Left lung (tissue), 14 donors: ENCODE measurements around the gene STXBP4. TPM values are rescaled to one million over a fixed set of nuclear protein-coding genes. Genes with fewer than 3 reads are reported as not detected.
A peak's percentile ranks its signal among the peaks of the same experiment; 100 is the strongest.

ENCODE experiments used
- ATAC-seq: fragments of 200-7000 bp; cut with Tn5 transposase; one replicate; pipeline ENCODE4 v1.9.1; 2020; ENCODE audit warnings: moderate library complexity
- DNase-seq, 4 donors: peaks; one replicate each; pipeline ENCODE4 v3.0.0-alpha.2; 2013 to 2020
- H3K27ac ChIP-seq, 2 donors: fragments of 200-600 bp; sonication (generic) in 1 of 2; one replicate each; pipeline versions ENCODE4 v1.5.0 to v1.8.0; 2020 to 2021
- H3K27me3 ChIP-seq, 2 donors: fragments of 200-600 bp; sonication (generic) in 1 of 2; one replicate each; pipeline versions ENCODE4 v1.5.0 to v1.8.0; 2020 to 2021
- H3K36me3 ChIP-seq, 2 donors: fragments of 200-600 bp; sonication (generic) in 1 of 2; one replicate each; pipeline versions ENCODE4 v1.5.0 to v1.8.0; 2020 to 2021
- H3K4me1 ChIP-seq, 2 donors: fragments of 200-600 bp; one replicate each; pipeline ENCODE4 v1.8.0; 2021
- H3K4me3 ChIP-seq, 2 donors: fragments of 200-600 bp; sonication (generic) in 1 of 2; one replicate each; pipeline versions ENCODE4 v1.5.0 to v1.8.0; 2020 to 2021; ENCODE audit warnings: mild to moderate bottlenecking in 1 of 2
- H3K9me3 ChIP-seq, 2 donors: fragments of 200-600 bp; sonication (generic) in 1 of 2; one replicate each; pipeline versions ENCODE4 v1.5.0 to v1.8.0; 2020 to 2021
- CTCF ChIP-seq, 2 donors: fragments of 200-600 bp; sonication (generic) in 1 of 2; IDR thresholded peaks; one replicate each; pipeline versions ENCODE4 v1.5.0 to v1.8.0; 2021; ENCODE audit warnings: antibody characterized with exemption in 2 of 2
- intact Hi-C, 2 donors: fragments of 100-400 bp; cut with DNase I; formaldehyde crosslinking; loops; one replicate each; pipeline versions ENCODE4 v1.11.2 to v1.14.2; 2022
- long read RNA-seq, 12 donors: library from polyadenylated mRNA in 2 of 12; unstranded in 2 of 12; transcript quantifications; one replicate each; pipeline ENCODE4 v2.0.0 and lab custom pipeline, GENCODE V29; 2019 to 2026
- polyA plus RNA-seq, 6 donors: library from polyadenylated mRNA; unstranded; fragments of 120-200 nt; gene quantifications; one replicate each; pipeline ENCODE4 v1.2.1, GENCODE V29; 2013; ENCODE audit not compliant: insufficient read length in 6 of 6
- total RNA-seq, 2 donors: library from RNA; stranded (reverse); fragmentation: NEBNext Ultra II Directional; extraction: Animal tissue kit (Norgen Biotek cat#: 25700); gene quantifications; one replicate each; pipeline ENCODE4 v1.2.1, GENCODE V29; 2021
- donor health status: DM: no; HTN: yes; CAD: no.
- donor health status: DM: no; HTN: no; CAD: no.

The STXBP4 gene, protein sequence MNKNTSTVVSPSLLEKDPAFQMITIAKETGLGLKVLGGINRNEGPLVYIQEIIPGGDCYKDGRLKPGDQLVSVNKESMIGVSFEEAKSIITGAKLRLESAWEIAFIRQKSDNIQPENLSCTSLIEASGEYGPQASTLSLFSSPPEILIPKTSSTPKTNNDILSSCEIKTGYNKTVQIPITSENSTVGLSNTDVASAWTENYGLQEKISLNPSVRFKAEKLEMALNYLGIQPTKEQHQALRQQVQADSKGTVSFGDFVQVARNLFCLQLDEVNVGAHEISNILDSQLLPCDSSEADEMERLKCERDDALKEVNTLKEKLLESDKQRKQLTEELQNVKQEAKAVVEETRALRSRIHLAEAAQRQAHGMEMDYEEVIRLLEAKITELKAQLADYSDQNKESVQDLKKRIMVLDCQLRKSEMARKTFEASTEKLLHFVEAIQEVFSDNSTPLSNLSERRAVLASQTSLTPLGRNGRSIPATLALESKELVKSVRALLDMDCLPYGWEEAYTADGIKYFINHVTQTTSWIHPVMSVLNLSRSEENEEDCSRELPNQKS
- total RNA-seq: 10 to 100 TPM; 15.7 to 22.0 TPM
- polyA plus RNA-seq: 10 to 100 TPM; 12.7 to 15.9 (median 14.2) TPM
- long read RNA-seq, donor 1, full-length matches to known transcripts: 2 of 2 reads
- long read RNA-seq, donor 1, partial matches to known transcripts: 0 of 2 reads
- long read RNA-seq, donor 1, other reads (novel, unspliced or antisense): 0 of 2 reads
- long read RNA-seq, donor 2: 0 reads
- long read RNA-seq, donor 3, full-length matches to known transcripts: 2 of 2 reads
- long read RNA-seq, donor 3, partial matches to known transcripts: 0 of 2 reads
- long read RNA-seq, donor 3, other reads (novel, unspliced or antisense): 0 of 2 reads
- long read RNA-seq, donor 4, partial matches to known transcripts: 2 of 2 reads
- long read RNA-seq, donor 4, other reads (novel, unspliced or antisense): 0 of 2 reads
- long read RNA-seq, donor 5: 0 reads
- long read RNA-seq, donor 6, full-length matches to known transcripts: 1 of 1 reads
- long read RNA-seq, donor 6, partial matches to known transcripts: 0 of 1 reads
- long read RNA-seq, donor 6, other reads (novel, unspliced or antisense): 0 of 1 reads
- long read RNA-seq, donor 7, full-length matches to known transcripts: 1 of 1 reads
- long read RNA-seq, donor 7, partial matches to known transcripts: 0 of 1 reads
- long read RNA-seq, donor 7, other reads (novel, unspliced or antisense): 0 of 1 reads
- long read RNA-seq, donor 8, full-length matches to known transcripts: 1 of 1 reads
- long read RNA-seq, donor 8, partial matches to known transcripts: 0 of 1 reads
- long read RNA-seq, donor 8, other reads (novel, unspliced or antisense): 0 of 1 reads
- long read RNA-seq, donor 9: 0 reads
- long read RNA-seq, donor 10, partial matches to known transcripts: 0 of 1 reads
- long read RNA-seq, donor 10, other reads (novel, unspliced or antisense): 1 of 1 reads
- long read RNA-seq, donor 11: 0 reads
- long read RNA-seq, donor 12, full-length matches to known transcripts: 1 of 1 reads
- long read RNA-seq, donor 12, partial matches to known transcripts: 0 of 1 reads
- long read RNA-seq, donor 12, other reads (novel, unspliced or antisense): 0 of 1 reads

DNA sequence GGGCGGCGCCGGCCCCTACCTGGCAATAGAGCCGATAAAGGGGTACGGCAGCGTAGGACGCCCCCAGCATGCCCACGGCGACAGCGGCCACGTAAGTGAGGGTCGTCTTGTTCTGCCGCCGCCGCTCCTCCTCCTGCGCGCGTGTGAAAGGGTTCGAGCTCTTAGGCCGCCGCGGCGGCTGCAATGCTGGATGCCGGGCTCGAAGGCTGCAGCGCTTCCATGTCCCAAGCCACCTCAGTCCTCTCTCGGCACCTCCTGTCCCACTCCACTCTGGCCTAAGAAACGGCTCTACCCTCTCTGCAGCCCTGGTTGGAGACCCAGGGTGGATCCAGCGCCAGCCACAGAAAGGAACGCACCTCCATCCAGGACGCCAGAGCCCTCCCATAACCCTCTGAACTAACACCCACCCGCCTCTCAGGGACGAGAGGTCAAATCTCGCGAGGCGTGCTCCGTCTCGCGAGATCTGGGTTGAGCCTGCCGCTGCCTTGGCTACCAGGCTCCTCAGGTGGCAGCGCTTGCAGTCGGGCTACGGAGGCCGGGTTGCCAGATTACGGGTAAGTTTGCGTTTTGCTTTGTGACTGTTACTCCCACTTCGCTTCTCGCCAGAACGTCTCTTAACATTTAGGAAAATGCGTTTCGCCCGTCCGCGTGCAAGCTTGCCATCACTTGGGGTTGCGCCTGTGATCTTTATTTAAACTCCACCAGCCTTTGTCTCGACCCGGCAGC, at the start of gene STXBP4, which contains the start of gene COX11:
Gene STXBP4 (plus strand): TSS at position 504 of the 726 bp plus-strand sequence. CDS start 17,455 bp downstream, outside the sequence.
Gene COX11 (minus strand): TSS at position 393 of the 726 bp plus-strand sequence. CDS start 8 bp downstream, at position 385.
- ATAC-seq (peak; percentile 96), DNase-seq (peak; percentile 95 to 99 (median 96))
- Histone ChIP-seq H3K4me3 (peak within 1 kb of the TSS; percentile 66 to 93), H3K4me1 (peaks cover 12 to 22% of the 10 kb centered on the region in 2 donors), H3K27me3 (no peaks in the 10 kb centered on the region), H3K9me3 (no peaks in the 10 kb centered on the region), H3K27ac (peak within 1 kb of the TSS; percentile 86 to 90), H3K36me3 (peaks cover 0 to 13% of the 10 kb centered on the region in 2 donors)
- TF ChIP-seq CTCF (IDR thresholded peaks at IDR 0.05): no peak
- intact Hi-C loops: no loop called here

DNA sequence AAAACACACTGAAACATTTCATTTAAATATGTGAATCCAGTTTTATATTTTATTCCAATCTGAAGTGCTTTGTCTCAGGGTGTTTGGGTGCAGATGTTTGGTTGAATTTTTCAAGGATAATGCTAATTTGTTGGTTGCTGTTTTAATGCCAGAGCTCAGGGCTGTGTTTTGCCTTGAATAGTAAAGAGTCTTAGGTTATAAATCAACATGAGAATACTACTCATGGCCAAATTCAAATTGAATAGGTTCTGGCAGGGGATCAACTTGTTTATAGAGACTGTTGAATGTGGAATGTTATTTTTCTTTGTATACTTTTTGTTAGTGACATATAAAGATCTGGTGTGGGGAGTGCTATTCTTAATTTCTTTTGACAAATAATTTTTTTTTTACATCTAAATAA, 49.1 kb upstream of the STXBP4 start:
- Histone ChIP-seq H3K27ac (no peak overlapping the region), H3K27me3 (no peaks in the 10 kb centered on the region), H3K36me3 (peaks cover 0 to 34% of the 10 kb centered on the region in 2 donors), H3K9me3 (peaks cover 0 to 12% of the 10 kb centered on the region in 2 donors), H3K4me1 (no peaks in the 10 kb centered on the region), H3K4me3 (no peak overlapping the region)
- TF ChIP-seq CTCF (IDR thresholded peaks at IDR 0.05): no peak
- ATAC-seq (no peak), DNase-seq (no peak)
- intact Hi-C loops: no loop called here

GRCh38 chr17:54920819-54921218, 47.7 kb upstream of the STXBP4 start:
- intact Hi-C loops: no loop called here
- peaks cover 0 to 12% of the 10 kb centered on the region in 2 donors for H3K9me3 ChIP-seq
- no peaks in the 10 kb centered on the region for H3K27me3 ChIP-seq

More at GRCh38 chr17:54920819-54921218, 47.7 kb upstream of the STXBP4 start:
- ATAC-seq: no peak
- H3K36me3 ChIP-seq: peaks cover 0 to 21% of the 10 kb centered on the region in 2 donors
- TF ChIP-seq CTCF (IDR thresholded peaks at IDR 0.05): no peak
- H3K27ac ChIP-seq: no peak overlapping the region
- no peak for DNase-seq
- no peaks in the 10 kb centered on the region for H3K4me1 ChIP-seq
- no peak overlapping the region for H3K4me3 ChIP-seq
